ENCODE data around the gene COL4A4.
"Not testable (repeated sequence)": the region's sequence is repeated elsewhere in the genome, so short reads cannot be mapped to it uniquely, and the experiment has no call there.

COL4A4 gene

DNA sequence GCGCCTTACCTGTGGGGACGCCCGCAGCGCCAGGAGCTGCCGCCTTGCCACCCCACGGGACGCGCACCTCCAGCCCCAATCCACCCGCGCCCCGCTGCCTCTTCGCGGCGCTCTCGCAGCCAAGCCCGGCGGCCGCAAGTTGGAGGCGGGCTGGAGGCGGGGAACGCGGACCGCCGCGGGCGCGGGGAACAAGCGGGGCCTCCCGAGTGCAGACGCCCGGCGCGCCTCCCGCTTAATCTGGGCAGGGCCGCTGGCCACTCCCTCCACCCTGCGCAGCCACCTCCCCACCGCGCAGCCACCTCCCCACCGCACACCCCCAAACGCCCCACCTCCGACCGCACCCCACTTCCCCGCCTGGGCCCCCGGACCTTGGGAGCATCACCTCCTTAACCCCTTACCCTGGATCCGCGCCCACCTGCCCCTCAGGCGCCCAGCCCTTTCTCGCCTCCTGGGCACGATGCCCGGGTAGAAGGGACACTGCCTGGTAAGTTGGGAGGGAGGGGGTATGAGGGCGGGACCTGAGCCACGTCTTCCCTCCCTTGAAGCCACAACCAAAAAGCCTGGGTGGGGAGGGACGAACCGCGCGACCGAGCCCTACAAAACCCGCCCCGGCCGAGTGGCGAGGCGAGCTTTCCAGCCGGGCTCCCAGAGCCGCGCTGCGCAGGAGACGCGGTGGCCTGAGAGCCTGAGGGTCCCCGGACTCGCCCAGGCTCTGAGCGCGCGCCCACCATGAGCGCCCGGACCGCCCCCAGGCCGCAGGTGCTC, at the start of gene COL4A4, which contains the start of gene COL4A3:
COL4A4 (minus strand) TSS at position 208 of the 765 bp plus-strand sequence. CDS start 16,722 bp downstream, outside the sequence.
COL4A3 (plus strand) TSS at position 627 of the 765 bp plus-strand sequence; CDS start at position 730, 103 bp downstream.
- DNase-seq (ENCODE audit: low spot score), result no peak

DNA sequence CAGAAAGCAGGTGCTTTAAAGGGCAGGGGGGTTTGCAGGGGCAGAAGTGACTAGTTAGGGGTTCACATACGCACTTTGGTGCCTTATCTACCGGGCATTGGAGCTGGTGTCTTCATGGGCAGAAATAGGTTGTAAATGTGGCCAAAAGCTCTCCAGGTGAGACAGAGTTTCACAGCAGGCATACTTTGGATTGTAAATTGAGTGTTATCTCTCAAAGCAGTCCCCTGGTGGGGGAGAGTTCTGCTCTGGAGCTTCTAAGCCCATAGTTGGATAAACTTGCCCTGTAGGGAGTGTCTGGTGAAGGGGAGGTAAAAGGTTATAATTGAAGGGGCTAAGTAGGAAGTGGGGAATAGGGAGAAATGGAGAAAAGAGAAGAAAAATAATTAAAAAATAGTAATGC, 43.6 kb upstream of the COL4A4 start:
- DNase-seq (ENCODE audit: low spot score), result no peak

DNA sequence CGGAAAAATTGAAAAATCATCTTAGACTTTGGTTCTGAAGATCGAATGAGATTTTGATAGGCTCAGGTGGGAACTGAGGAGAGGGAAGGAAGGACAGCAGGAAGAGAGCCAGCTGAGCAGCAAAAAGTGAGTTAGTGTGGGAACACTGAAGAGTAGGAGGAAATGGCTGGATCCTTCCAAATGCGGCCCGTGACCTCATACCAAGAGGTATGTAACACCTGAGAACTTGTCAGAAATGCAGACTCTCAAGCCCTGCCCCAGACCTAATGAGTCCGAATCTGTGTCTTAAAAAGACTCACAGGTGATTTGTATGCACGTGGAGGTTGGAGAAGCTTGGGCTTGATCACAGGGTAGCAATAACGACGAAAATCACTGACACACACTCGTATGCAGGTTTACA, 42.4 kb upstream of the COL4A4 start:
- DNase-seq (ENCODE audit: low spot score), result no peak

DNA sequence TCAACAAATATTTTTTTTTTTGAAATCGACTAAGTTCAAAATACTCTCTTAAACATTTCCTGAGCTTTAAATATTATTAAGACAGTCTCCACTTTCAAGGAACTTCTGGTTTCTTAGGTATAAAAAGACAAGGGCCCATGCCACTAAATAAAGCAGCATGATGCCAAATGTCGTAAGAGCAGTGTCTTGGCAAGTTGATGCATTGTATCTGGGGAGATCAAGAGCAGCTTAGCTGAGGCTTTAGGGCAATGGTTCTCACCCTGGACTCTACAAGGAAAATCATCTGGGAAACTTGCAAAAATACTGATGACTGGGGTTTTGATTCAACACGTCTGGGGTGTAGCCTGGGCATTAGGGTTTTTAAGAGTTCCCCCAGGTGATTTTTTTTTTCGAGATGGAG, 41.7 kb upstream of the COL4A4 start:
- DNase-seq (ENCODE audit: low spot score), result no peak

- DNase-seq (ENCODE audit: low spot score), result no peak
Observed at GRCh38 chr2:227204452-227204851, 40.4 kb upstream of the COL4A4 start.

- no peak for DNase-seq (ENCODE audit: low spot score)
Observed at GRCh38 chr2:227201771-227202170, 37.8 kb upstream of the COL4A4 start.

DNA sequence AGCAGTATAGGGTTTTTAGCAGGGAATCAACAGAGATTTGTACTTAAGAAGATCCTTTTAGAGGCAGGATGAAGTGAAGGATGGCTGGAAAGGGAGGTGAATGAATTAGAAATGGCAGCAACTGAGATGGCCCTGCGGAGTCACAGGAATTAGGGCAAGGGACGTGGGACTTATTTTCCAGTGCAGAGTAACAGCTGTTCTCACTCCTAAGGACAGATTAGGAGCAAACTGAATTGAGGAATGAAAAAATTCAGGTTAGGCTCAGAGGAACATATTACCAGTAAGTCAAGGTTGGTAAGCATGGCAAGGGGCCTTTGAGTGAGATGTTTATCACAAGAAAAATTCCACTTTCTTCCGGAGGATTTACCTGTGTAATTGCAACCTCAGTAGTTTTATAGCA, 34.9 kb upstream of the COL4A4 start:
- no peak for DNase-seq (ENCODE audit: low spot score)

GRCh38 chr2:227194219-227194618, 30.2 kb upstream of the COL4A4 start:
- no peak for DNase-seq (ENCODE audit: low spot score)

DNA sequence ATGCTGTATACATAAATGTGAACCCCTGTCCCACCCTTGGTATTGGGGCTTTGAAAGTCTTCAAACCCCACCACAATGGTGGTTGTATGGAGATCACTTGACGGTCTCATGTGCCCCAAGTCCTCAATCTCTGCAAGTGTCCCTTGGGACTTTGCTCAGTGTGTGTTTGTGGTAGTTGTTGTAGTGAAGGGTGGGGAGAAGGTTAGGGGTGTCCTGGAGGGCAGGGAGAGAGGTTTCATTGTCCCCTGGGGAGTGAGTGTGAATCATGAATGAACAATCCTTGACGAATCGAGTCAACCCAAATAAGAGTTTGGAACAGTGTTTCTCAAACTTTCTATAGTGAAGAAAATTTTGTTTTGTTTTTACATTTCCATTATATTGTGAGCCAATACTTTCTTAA, 28.5 kb upstream of the COL4A4 start:
- no peak for DNase-seq (ENCODE audit: low spot score)

DNA sequence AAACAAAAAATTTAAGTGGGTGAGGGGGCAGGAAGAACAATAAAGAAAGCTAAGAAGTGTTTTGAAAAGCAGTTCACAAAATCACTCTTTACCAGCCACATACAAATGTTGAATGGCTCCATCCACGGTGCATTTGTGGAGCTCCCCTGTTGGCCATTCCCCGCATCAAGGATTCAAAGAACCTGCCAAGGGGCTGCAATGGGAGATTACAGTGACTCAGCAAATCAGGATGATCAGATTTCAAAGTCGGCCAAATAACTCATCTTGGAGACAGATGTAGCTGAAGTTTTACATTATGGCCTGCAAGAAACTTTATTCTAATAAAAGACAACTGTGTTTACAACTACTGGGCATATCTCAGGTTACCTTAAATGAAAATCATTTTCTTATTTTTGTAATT, 27.4 kb upstream of the COL4A4 start:
- no peak for DNase-seq (ENCODE audit: low spot score)

DNA sequence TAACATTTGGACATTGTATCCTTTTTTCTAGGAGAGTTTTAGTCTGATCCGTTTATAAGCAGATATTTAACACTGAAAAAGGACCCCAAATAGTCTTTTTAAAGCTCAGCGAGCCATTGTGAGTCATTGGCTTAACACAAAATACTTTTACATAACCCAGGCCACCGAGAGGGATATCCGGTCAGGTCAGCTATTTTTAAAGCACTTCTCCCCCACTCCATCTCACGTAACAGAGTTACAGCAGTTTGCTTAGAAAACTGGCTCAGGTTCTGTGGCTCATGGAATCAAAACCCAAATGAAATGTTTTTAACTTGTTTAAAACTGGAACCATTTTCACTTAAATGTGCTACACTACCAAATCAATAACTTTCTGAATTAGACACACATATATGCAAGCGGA, 24.3 kb upstream of the COL4A4 start:
- no peak for DNase-seq (ENCODE audit: low spot score)

DNA sequence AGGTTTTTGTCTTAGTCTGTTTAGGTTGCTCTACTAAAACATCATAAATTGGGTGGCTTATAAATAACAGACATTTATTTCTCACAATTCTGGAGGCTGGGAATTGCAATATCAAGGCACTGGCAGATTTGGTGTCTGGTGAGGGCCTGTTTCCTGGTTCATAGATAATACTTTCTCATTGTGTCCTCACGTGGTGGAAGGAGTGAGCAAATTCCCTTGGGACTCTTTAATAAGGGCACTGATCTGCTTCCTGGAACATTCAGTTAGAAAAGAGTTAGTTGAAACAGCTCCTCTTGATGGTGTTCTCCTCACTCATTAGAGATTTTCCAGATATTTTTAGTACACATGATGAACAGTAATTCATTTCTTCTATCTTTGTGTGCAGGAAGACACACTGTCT, 22.7 kb upstream of the COL4A4 start:
- DNase-seq (ENCODE audit: low spot score), result no peak

DNA sequence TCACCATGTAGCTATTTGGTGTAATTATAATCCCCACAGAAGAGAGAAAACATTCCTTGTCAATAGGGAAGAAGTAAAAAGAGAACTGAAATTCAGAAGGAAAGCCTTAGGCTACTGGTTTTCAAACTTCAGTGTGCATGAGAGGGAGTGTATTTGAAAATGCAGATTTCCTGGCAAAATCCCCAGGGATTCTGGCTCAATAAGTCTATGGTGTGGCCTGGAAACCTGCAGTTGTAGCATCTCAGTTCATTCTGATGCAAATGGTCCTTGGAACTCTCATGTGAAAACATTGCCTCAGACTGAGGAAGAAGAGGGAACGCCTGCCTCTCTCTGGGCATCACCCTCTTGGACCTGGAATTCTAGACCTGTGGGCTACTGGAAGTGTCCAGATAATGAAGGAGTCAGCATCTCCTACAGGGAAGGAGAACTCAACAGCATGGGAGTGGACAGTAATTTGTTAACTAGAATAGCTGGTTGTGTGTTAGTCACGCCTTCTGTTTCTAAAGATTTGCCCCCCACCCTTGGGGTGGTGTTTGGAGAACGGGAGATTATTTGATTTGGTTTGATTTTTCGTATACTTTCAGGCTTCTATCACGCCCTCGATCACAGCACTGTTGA, 21.7 kb upstream of the COL4A4 start:
- no peak for DNase-seq (ENCODE audit: low spot score)

DNA sequence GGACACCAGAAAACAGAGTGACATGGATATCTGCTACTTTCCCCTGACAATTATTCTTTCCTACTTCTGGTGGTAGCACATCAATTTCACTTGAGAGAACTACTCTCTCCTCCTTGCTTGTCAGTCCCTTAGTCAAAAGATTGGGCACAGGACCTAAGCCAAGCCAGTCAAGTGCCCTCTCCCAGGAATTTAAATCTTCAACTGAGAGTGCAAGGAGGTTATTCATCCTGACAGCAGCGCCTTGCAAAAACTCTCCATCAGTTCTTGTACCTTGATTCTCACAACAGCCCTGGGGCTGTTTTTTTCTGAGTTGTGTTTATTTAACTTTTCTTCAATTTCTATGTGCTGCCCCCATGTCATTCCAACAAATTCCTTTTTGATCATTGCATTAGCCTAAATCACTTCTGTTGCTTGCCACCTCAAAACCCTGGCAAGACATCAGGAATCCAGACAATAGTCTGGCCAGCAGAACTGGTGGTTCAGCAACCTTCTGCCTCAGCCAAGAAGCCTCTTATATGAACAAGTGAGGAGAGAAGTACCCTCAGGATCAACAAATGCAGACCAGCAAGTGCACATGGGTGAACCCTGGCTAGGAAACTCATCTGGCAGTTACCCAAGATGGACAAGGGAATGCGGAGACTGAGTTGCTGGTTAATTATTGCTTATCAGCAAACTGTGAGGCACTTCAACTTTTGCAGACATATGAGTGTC, 19.8 kb upstream of the COL4A4 start:
- no peak for DNase-seq (ENCODE audit: low spot score)

- no peak for DNase-seq (ENCODE audit: low spot score)
Observed at GRCh38 chr2:227182765-227183164, 18.8 kb upstream of the COL4A4 start.

DNA sequence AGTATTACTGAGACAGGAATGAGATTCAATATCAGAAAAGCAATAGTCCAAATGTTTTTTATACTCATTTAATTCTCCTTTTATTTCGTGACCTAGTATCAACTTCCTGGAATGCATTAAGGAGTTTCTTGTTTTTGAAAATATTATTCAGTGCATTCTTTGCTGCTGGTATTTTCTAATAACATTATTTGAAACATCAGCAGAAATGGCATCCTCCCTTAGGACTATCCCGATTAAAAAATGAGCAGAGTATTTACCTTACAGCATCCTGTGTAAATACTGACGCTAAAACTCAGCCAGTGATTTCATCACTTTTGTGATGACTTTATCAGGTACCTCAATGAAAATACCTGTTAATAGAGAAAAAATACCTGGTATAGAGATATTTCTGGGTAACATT, 16.8 kb upstream of the COL4A4 start:
- no peak for DNase-seq (ENCODE audit: low spot score)

GRCh38 chr2:227179988-227180685, 16.1 kb upstream of the COL4A4 start:
- no peak for DNase-seq (ENCODE audit: low spot score)

DNA sequence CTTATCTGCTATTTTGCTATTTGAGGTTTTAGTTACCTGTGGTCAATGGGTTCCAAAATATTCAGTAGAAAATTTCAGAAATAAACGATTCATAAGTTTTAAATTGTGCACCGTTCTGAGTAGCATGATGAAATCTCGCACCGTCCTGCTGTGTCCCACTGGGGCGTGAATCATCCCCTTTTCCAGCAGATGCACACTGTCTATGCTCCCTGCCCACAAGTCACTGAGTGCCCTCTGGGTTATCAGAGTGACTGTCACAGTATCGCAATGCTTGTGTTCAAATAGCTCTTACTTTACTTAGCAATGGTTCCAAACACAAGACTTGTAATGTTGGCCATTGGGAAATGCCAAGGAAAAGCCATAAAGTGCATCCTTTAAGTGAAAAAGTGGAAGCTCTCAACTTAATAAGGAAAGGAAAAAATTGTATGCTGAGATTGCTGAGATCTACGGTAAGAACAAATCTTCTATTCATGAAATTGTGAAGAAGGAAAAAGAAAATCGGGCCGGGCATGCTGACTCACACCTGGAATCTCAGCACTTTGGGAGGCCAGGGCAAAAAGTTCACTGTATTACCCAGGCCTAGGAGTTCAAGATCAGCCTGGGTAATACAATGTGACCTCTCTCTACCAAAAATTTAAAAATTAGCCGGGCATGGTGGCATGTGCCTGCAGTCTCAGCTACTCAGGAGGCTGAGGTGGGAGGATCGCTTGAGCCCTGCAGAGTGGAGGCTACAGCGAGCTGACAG, 13.8 kb upstream of the COL4A4 start:
- no peak for DNase-seq (ENCODE audit: low spot score)

GRCh38 chr2:227171779-227172178, 7.8 kb upstream of the COL4A4 start:
- not testable (repeated sequence) for DNase-seq (ENCODE audit: low spot score)

- no peak for DNase-seq (ENCODE audit: low spot score)
Observed at GRCh38 chr2:227164763-227165291, 822 bp upstream of the COL4A4 start.

DNA sequence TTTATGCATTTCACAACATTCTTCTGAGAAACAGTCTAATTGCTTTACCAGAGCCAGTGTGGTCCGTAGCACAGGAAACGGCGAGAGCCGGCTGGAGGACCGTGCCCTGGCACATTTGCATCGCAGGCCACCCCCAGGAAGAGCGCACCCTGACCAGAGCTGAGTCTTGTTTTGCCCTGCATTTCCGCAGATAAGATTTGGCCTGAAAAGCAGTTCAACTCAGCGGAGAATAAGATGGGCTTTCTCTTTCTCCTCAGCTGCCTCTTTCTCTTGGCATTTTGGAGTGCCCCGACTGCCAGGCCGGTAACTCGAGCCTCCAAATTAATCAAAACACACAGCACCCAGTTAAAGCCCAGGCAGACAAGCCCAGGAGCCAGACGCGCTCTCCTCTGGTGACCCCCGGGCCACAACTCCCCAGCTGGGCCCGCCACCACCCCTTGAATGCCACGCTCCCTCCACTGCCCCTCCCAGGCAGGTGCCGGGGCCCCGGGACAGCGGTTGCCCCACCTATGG, 464 bp downstream of the COL4A4 start:
- no peak for DNase-seq (ENCODE audit: low spot score)

Data from left forelimb (tissue), 1 donor.